Neural cell (in vitro differentiated cells): ENCODE data around the gene OR51E1. TPM values are rescaled to one million over a fixed set of nuclear protein-coding genes. Genes with fewer than 3 reads are reported as not detected.

Experiments
- H2AFZ ChIP-seq: fragments of 200-600, 300-800 bp; sonication (generic), shearing (Covaris generic); 2 replicates; pipeline ENCODE4 v1.6.0; 2014; ENCODE audit warnings: low read depth, mild to moderate bottlenecking, antibody characterized with exemption, low read length, moderate library complexity
- H3F3A ChIP-seq: fragments of 200-600 bp; shearing (Covaris generic); 2 replicates; pipeline ENCODE4 v1.6.1; 2016; ENCODE audit warnings: mild to moderate bottlenecking, moderate library complexity, mixed read lengths, antibody characterized with exemption, low read length; ENCODE audit not compliant: insufficient read depth, poor library complexity, severe bottlenecking
- H3K27ac ChIP-seq: fragments of 200-600, 300-800 bp; sonication (generic), shearing (Covaris generic); 2 replicates; pipeline ENCODE4 v1.5.1; 2014; ENCODE audit warnings: mild to moderate bottlenecking, low read length, moderate library complexity
- H3K27me3 ChIP-seq: fragments of 300-800, 200-600 bp; sonication (generic), shearing (Covaris generic); 2 replicates; pipeline ENCODE4 v1.6.0; 2014; ENCODE audit warnings: mild to moderate bottlenecking, low read depth, low read length, moderate library complexity; ENCODE audit not compliant: insufficient read depth
- H3K36me3 ChIP-seq: fragments of 300-800, 200-600 bp; sonication (generic), shearing (Covaris generic); 2 replicates; pipeline ENCODE4 v1.5.1; 2014; ENCODE audit warnings: mild to moderate bottlenecking, antibody characterized with exemption, low read length, moderate library complexity; ENCODE audit not compliant: insufficient read depth
- H3K4me2 ChIP-seq: fragments of 300-800, 200-600 bp; sonication (generic), shearing (Covaris generic); 2 replicates; pipeline ENCODE4 v1.6.0; 2014; ENCODE audit warnings: mild to moderate bottlenecking, low read length
- H3K4me3 ChIP-seq: fragments of 300-800, 200-600 bp; sonication (generic), shearing (Covaris generic); 2 replicates; pipeline ENCODE4 v1.5.1; 2014; ENCODE audit warnings: mild to moderate bottlenecking, low read length, moderate library complexity
- H3K79me2 ChIP-seq: fragments of 200-600 bp; shearing (Covaris generic); replicated peaks from 2 replicates; pipeline ENCODE4 v1.6.0; 2014; ENCODE audit warnings: mild to moderate bottlenecking, low read length, moderate library complexity; ENCODE audit not compliant: insufficient read depth
- H3K9ac ChIP-seq: fragments of 300-800, 200-600 bp; sonication (generic), shearing (Covaris generic); 2 replicates; pipeline ENCODE4 v1.6.1; 2016; ENCODE audit warnings: mild to moderate bottlenecking, low read length, mixed read lengths
- H3K9me2 ChIP-seq: fragments of 200-600 bp; shearing (Covaris generic); 2 replicates; pipeline ENCODE4 v1.6.1; 2016; ENCODE audit warnings: mild to moderate bottlenecking, low read length, mixed read lengths; ENCODE audit not compliant: insufficient read depth
- H3K9me3 ChIP-seq: fragments of 200-600, 300-800 bp; sonication (generic), shearing (Covaris generic); 2 replicates; pipeline ENCODE4 v1.6.1; 2016; ENCODE audit warnings: mild to moderate bottlenecking, mixed run types, low read length, moderate library complexity, mixed read lengths
- H4K20me1 ChIP-seq: fragments of 200-600 bp; shearing (Covaris generic); 2 replicates; pipeline ENCODE4 v1.6.1; 2016; ENCODE audit warnings: mild to moderate bottlenecking, mixed run types; ENCODE audit not compliant: insufficient read depth
- EP300 ChIP-seq: fragments of 450-650 bp; conservative IDR thresholded peaks from 2 replicates; pipeline ENCODE4 v1.6.1; 2014; ENCODE audit warnings: antibody characterized with exemption, mild to moderate bottlenecking, moderate library complexity; ENCODE audit not compliant: poor library complexity, severe bottlenecking
- EZH2 ChIP-seq: fragments of 200-600, 300-800 bp; shearing (Covaris generic), sonication (generic); IDR thresholded peaks from 2 replicates; pipeline ENCODE4 v1.6.1; 2014; ENCODE audit warnings: antibody characterized with exemption, low read length, borderline replicate concordance, mild to moderate bottlenecking; ENCODE audit not compliant: insufficient read depth, poor library complexity, severe bottlenecking
- MXI1 ChIP-seq: fragments of 450-650 bp; conservative IDR thresholded peaks from 2 replicates; pipeline ENCODE4 v1.6.1; 2014; ENCODE audit warnings: antibody characterized with exemption, mild to moderate bottlenecking; ENCODE audit not compliant: poor library complexity, severe bottlenecking
- POLR2AphosphoS5 ChIP-seq: IDR thresholded peaks from 2 replicates; pipeline ENCODE4 v1.6.1; 2012
- RAD21 ChIP-seq: fragments of 450-650 bp; conservative IDR thresholded peaks from 2 replicates; pipeline ENCODE4 v1.6.1; 2014; ENCODE audit warnings: antibody characterized with exemption, mild to moderate bottlenecking, moderate library complexity
- SMC3 ChIP-seq: fragments of 450-650 bp; conservative IDR thresholded peaks from 2 replicates; pipeline ENCODE4 v1.6.1; 2014; ENCODE audit warnings: antibody characterized with exemption, mild to moderate bottlenecking, moderate library complexity; ENCODE audit not compliant: poor library complexity
- TAF1 ChIP-seq: IDR thresholded peaks from 2 replicates; pipeline ENCODE4 v1.6.1; 2012; ENCODE audit warnings: low read depth
- polyA plus RNA-seq: library from polyadenylated mRNA; depleted of rRNA; stranded (reverse); fragments of >200 nt; gene quantifications from 2 replicates; pipeline ENCODE4 v1.2.3, GENCODE V29; 2014
- TF ChIP-seq, protein P1 (sequence below): IDR thresholded peaks from 2 replicates; pipeline ENCODE4 v1.6.1; 2012; ENCODE audit warnings: borderline replicate concordance
- TF ChIP-seq, protein P2 (sequence below): fragments of 450-650 bp; IDR thresholded peaks from 2 replicates; pipeline ENCODE4 v1.5.1; 2014; ENCODE audit warnings: antibody characterized with exemption, mild to moderate bottlenecking, moderate library complexity; ENCODE audit not compliant: poor library complexity, severe bottlenecking

OR51E1 gene
- polyA plus RNA-seq, 1 donor from 2014 or later = not detected

DNA sequence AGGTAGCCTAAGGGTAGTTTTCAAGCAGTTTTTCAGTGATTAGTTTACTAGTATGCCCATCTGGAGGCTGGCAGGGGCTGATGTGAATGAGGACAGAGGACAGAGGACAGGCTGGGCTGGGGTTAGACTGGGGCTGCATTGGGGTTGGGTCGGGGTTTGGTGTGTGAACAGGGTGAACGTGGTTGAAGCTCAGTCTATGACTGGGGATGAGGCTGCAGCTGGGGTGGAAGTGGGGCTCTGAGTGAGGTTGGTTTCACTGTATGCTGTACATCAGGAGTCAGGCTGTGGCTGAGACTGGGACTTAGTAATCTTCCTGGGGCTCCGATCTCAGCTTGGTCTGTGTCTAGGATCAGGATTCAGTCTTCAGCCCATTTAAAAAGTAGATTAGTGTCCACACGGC, 451 bp downstream of the OR51E1 start:
- Histone ChIP-seq H3F3A (no peaks in the 10 kb centered on the region), H3K79me2 (no peaks in the 10 kb centered on the region), H3K9me2 (no peaks in the 10 kb centered on the region), H3K9ac (no peak overlapping the region), H4K20me1 (no peaks in the 10 kb centered on the region), H3K27me3 (no peaks in the 10 kb centered on the region), H2AFZ (no peak overlapping the region), H3K9me3 (no peaks in the 10 kb centered on the region), H3K4me2 (no peak overlapping the region), H3K36me3 (no peaks in the 10 kb centered on the region), H3K27ac (no peak overlapping the region), H3K4me3 (no peak overlapping the region)
- TF ChIP-seq TAF1 = no peak
- no peak for TF ChIP-seq POLR2AphosphoS5
- TF ChIP-seq, protein P1, sequence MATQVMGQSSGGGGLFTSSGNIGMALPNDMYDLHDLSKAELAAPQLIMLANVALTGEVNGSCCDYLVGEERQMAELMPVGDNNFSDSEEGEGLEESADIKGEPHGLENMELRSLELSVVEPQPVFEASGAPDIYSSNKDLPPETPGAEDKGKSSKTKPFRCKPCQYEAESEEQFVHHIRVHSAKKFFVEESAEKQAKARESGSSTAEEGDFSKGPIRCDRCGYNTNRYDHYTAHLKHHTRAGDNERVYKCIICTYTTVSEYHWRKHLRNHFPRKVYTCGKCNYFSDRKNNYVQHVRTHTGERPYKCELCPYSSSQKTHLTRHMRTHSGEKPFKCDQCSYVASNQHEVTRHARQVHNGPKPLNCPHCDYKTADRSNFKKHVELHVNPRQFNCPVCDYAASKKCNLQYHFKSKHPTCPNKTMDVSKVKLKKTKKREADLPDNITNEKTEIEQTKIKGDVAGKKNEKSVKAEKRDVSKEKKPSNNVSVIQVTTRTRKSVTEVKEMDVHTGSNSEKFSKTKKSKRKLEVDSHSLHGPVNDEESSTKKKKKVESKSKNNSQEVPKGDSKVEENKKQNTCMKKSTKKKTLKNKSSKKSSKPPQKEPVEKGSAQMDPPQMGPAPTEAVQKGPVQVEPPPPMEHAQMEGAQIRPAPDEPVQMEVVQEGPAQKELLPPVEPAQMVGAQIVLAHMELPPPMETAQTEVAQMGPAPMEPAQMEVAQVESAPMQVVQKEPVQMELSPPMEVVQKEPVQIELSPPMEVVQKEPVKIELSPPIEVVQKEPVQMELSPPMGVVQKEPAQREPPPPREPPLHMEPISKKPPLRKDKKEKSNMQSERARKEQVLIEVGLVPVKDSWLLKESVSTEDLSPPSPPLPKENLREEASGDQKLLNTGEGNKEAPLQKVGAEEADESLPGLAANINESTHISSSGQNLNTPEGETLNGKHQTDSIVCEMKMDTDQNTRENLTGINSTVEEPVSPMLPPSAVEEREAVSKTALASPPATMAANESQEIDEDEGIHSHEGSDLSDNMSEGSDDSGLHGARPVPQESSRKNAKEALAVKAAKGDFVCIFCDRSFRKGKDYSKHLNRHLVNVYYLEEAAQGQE = no peak
- TF ChIP-seq RAD21 = no peak
- TF ChIP-seq, protein P2, sequence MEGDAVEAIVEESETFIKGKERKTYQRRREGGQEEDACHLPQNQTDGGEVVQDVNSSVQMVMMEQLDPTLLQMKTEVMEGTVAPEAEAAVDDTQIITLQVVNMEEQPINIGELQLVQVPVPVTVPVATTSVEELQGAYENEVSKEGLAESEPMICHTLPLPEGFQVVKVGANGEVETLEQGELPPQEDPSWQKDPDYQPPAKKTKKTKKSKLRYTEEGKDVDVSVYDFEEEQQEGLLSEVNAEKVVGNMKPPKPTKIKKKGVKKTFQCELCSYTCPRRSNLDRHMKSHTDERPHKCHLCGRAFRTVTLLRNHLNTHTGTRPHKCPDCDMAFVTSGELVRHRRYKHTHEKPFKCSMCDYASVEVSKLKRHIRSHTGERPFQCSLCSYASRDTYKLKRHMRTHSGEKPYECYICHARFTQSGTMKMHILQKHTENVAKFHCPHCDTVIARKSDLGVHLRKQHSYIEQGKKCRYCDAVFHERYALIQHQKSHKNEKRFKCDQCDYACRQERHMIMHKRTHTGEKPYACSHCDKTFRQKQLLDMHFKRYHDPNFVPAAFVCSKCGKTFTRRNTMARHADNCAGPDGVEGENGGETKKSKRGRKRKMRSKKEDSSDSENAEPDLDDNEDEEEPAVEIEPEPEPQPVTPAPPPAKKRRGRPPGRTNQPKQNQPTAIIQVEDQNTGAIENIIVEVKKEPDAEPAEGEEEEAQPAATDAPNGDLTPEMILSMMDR = no peak
- TF ChIP-seq MXI1 = no peak
- TF ChIP-seq EP300 = no peak
- TF ChIP-seq SMC3 = no peak
- TF ChIP-seq EZH2 = no peak

DNA sequence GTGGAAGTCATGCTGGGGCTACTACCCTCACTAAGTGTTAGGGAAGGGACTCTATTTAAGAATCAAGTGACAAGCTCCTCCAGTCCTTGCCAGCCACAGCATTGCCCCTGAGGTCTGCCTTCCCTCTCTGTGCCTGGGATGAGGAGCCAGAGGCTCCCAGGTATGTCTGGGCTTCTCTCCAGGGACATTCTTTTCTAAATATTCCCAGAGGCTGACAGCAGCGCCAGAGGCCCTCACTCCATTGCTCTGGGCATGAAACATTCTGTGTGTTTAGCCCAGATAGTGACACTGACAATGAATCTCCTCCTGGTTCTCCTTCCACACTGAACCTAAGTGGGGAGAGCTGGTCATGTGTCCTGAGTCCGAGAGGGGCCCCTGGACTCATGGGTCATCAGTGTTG, 2.2 kb downstream of the OR51E1 start:
- Histone ChIP-seq H3K4me3 (no peak overlapping the region), H3K9ac (no peak overlapping the region), H3K27me3 (no peaks in the 10 kb centered on the region), H3K9me2 (no peaks in the 10 kb centered on the region), H3K36me3 (no peaks in the 10 kb centered on the region), H4K20me1 (no peaks in the 10 kb centered on the region), H3K79me2 (no peaks in the 10 kb centered on the region), H2AFZ (no peak overlapping the region), H3F3A (no peaks in the 10 kb centered on the region), H3K27ac (no peak overlapping the region), H3K4me2 (no peak overlapping the region), H3K9me3 (no peaks in the 10 kb centered on the region)
- TF ChIP-seq MXI1 (no peak), SMC3 (no peak), EP300 (no peak), RAD21 (no peak), POLR2AphosphoS5 (no peak), EZH2 (no peak), TAF1 (no peak)
- TF ChIP-seq, protein P1 = no peak
- TF ChIP-seq, protein P2 = no peak
